GM15510 (cell line): ENCODE data around the gene UGT1A7.

Experiments
- POLR2A ChIP-seq: IDR thresholded peaks from 3 replicates; pipeline ENCODE4 v1.6.1; 2011; ENCODE audit warnings: borderline replicate concordance; ENCODE audit not compliant: insufficient read length; ENCODE audit errors: extremely low read depth

UGT1A7 gene

DNA sequence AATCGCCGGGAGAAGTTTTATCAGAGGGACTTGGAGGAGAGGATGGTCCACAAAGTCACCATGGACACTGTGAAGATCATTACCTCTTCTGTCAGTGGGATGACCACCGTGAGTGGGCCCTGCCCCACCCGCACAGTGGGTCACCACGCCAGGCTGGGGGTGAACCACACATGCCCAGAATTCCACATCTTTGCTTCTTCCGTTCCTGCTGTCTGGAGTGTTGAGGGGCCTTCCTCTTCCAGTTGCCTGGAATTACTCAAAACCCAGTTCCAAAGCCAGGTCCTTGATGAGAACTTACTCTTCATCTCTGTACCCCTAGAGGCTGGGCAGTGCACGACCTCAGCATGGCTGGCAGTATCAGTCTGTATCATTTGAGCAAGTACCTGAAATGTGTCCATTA lies 118.5 kb downstream of the UGT1A7 start:
- TF ChIP-seq POLR2A: no peak

- no peak for TF ChIP-seq POLR2A
Observed at GRCh38 chr2:233801357-233802131, 119.8 kb downstream of the UGT1A7 start.

- no peak for TF ChIP-seq POLR2A
Observed at GRCh38 chr2:233802132-233802815, 120.6 kb downstream of the UGT1A7 start.

DNA sequence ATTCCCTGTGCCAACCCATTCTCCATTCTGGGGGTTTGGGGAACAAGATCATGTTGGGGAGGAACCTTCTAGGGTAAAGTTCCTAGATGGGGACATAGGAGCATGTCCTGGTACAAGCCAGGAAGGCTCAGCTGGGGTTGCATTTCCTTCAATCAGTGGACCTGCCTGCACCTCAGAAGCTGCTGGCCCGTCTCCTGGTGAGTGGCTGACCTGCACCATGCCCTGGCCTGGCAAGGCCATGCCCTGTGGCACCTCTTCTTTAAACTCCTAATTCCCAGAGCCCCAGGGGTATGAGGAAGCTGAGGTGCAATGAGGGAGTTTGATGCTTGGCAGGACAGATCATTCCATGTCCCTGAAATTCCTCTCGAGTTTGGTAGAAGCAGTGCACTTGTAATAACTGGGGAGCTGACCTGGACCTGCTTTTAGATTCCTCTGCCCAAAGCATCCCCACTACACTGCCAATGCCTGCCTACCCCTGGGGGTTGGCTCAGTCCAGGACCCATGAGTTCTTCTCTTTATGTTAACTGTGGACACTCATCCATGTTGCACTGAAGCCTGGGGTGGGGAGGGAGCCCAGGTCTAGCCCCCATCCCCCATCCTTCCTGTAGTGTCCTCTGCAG lies 121.7 kb downstream of the UGT1A7 start:
- TF ChIP-seq POLR2A: no peak

GRCh38 chr2:233803994-233804393 lies 122.3 kb downstream of the UGT1A7 start:
- no peak for TF ChIP-seq POLR2A

- no peak for TF ChIP-seq POLR2A
Observed at GRCh38 chr2:233807215-233807865, 125.6 kb downstream of the UGT1A7 start.

- no peak for TF ChIP-seq POLR2A
Observed at GRCh38 chr2:233807966-233808935, 126.5 kb downstream of the UGT1A7 start.

- no peak for TF ChIP-seq POLR2A
Observed at GRCh38 chr2:233810385-233810784, 128.7 kb downstream of the UGT1A7 start.

- no peak for TF ChIP-seq POLR2A
Observed at GRCh38 chr2:233811087-233811486, 129.4 kb downstream of the UGT1A7 start.

GRCh38 chr2:233811732-233812131 lies 130.0 kb downstream of the UGT1A7 start:
- no peak for TF ChIP-seq POLR2A

- no peak for TF ChIP-seq POLR2A
Observed at GRCh38 chr2:233813236-233814055, 131.7 kb downstream of the UGT1A7 start.

GRCh38 chr2:233814056-233814835 lies 132.5 kb downstream of the UGT1A7 start:
- no peak for TF ChIP-seq POLR2A
